Measurements from ENCODE around the gene CELF2. TPM values are rescaled to one million over a fixed set of nuclear protein-coding genes. Genes with fewer than 3 reads are reported as not detected.

Gene CELF2
- total RNA-seq, 1 donor: 21.9 TPM

GRCh38 chr10:11295492-11295891, 277.8 kb downstream of the CELF2 start:
- TF ChIP-seq CTCF (IDR thresholded peaks at IDR 0.05; ENCODE audit: insufficient read depth, low read length): no peak
- DNase-seq (ENCODE audit: low read depth): no peak
- no peak overlapping the region for H3K4me3 ChIP-seq (ENCODE audit: low read depth, low read length)

GRCh38 chr10:11297136-11297535, 279.5 kb downstream of the CELF2 start:
- DNase-seq (ENCODE audit: low read depth): no peak
- H3K4me3 ChIP-seq (ENCODE audit: low read depth, low read length): no peak overlapping the region
- TF ChIP-seq CTCF (IDR thresholded peaks at IDR 0.05; ENCODE audit: insufficient read depth, low read length): no peak

GRCh38 chr10:11298116-11298515, 280.4 kb downstream of the CELF2 start:
- no peak for TF ChIP-seq CTCF (IDR thresholded peaks at IDR 0.05; ENCODE audit: insufficient read depth, low read length)
- no peak overlapping the region for H3K4me3 ChIP-seq (ENCODE audit: low read depth, low read length)
- no peak for DNase-seq (ENCODE audit: low read depth)

- TF ChIP-seq CTCF (IDR thresholded peaks at IDR 0.05; ENCODE audit: insufficient read depth, low read length): no peak
- no peak overlapping the region for H3K4me3 ChIP-seq (ENCODE audit: low read depth, low read length)
- no peak for DNase-seq (ENCODE audit: low read depth)
Measured at GRCh38 chr10:11299125-11299524, 281.5 kb downstream of the CELF2 start.

- TF ChIP-seq CTCF (IDR thresholded peaks at IDR 0.05; ENCODE audit: insufficient read depth, low read length): no peak
- no peak for DNase-seq (ENCODE audit: low read depth)
- no peak overlapping the region for H3K4me3 ChIP-seq (ENCODE audit: low read depth, low read length)
Measured at GRCh38 chr10:11300026-11300425, 282.4 kb downstream of the CELF2 start.

DNA sequence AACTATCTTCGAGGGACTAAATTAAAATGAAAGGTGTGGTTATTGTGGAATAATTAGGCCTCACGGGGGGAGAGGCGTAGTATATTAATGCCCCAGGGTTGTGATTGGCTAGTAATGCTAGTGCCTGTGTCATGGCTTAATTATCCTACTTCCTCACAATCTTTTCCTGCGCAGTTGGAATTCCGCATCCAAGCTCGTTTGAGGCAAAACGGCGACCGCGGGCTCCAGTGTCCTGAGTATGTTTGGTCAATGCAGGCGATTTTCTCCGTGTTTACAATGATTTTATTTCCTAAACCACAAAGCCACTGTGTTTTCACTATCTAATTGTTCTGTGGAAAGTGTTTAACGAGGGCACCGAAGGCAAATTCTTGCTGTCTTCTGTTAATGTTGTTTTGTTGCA, 282.9 kb downstream of the CELF2 start:
- no peak for DNase-seq (ENCODE audit: low read depth)
- TF ChIP-seq CTCF (IDR thresholded peaks at IDR 0.05; ENCODE audit: insufficient read depth, low read length): no peak
- no peak overlapping the region for H3K4me3 ChIP-seq (ENCODE audit: low read depth, low read length)

DNA sequence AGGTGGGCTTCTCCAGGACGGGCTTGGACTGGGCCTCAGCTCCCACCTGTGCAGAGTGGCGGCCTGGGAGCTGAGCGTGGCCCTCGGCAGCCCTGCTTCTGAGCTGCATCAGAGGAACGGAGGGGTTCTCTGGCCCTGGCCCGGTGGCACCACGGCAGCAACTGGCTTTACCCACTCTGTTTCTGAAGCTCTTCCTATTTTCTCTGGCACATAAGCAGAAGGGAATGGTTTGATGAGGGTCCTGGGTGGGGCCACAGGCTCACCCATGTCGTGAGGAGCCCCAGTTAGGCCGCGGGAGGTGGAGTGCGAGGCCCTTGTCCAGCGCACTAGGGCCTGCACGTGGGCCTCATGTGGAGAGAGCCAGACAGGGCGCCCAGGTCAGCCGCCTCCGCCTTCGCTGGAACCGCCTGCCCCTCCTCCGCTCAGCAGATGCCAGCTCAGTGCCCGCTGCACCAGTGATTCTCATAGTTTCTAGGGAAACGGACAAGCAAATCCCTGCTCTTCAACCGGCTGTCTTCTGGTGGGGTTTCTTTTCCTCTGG, 284.0 kb downstream of the CELF2 start:
- H3K4me3 ChIP-seq (ENCODE audit: low read depth, low read length): no peak overlapping the region
- TF ChIP-seq CTCF (IDR thresholded peaks at IDR 0.05; ENCODE audit: insufficient read depth, low read length): no peak

More for the DNA sequence above, 284.0 kb downstream of the CELF2 start:
- no peak for DNase-seq (ENCODE audit: low read depth)

All from fibroblast of the aortic adventitia (primary cell).